Ascending aorta (tissue), 2 donors: ENCODE measurements around the gene BRD3OS. TPM values are rescaled to one million over a fixed set of nuclear protein-coding genes. Genes with fewer than 3 reads are reported as not detected.

Experiments used
- DNase-seq, 2 donors: peaks; one replicate each; pipeline ENCODE4 v3.0.0-alpha.2; 2019; ENCODE audit warnings: low spot score in 2 of 2
- H3K27ac ChIP-seq, 2 donors: fragments of 200-600 bp; sonication (generic); one replicate each; pipeline ENCODE4 v1.5.1; 2016 to 2017; ENCODE audit warnings: mild to moderate bottlenecking in 1 of 2
- H3K27me3 ChIP-seq: fragments of 200-600 bp; sonication (generic); one replicate; pipeline ENCODE4 v1.5.1; 2017
- H3K36me3 ChIP-seq, 2 donors: fragments of 200-600 bp; sonication (generic); one replicate each; pipeline ENCODE4 v1.5.1; 2016
- H3K4me1 ChIP-seq, 2 donors: fragments of 200-600 bp; sonication (generic); one replicate each; pipeline ENCODE4 v1.5.1; 2016 to 2017; ENCODE audit warnings: mild to moderate bottlenecking in 1 of 2
- H3K4me3 ChIP-seq, 2 donors: fragments of 200-600 bp; sonication (generic); one replicate each; pipeline ENCODE4 v1.5.1; 2016 to 2017; ENCODE audit warnings: mild to moderate bottlenecking in 1 of 2
- H3K9me3 ChIP-seq, 2 donors: fragments of 200-600 bp; sonication (generic); one replicate each; pipeline ENCODE4 v1.5.1; 2016
- intact Hi-C: fragments of 100-400 bp; cut with DNase I; formaldehyde crosslinking; loops from one replicate; pipeline ENCODE4 v1.15.1; 2023
- total RNA-seq: library from RNA; depleted of rRNA; stranded (reverse); fragments of >200 nt; gene quantifications from one replicate; pipeline ENCODE4 v1.1.0, GENCODE V29; 2016
- TF ChIP-seq, protein P1 (sequence below), 3 experiments: fragments of 200-600 bp in 2 of 3; fragments of 450-650 bp in 1 of 3; sonication (generic) in 2 of 3; IDR thresholded peaks; one replicate each; pipeline ENCODE4 v1.5.1; 2016 to 2019; ENCODE audit warnings: antibody characterized with exemption in 3 of 3, mild to moderate bottlenecking in 1 of 3, moderate library complexity in 1 of 3

Gene BRD3OS
- total RNA-seq, 1 donor from 2014 or later: 15.9 TPM

DNA sequence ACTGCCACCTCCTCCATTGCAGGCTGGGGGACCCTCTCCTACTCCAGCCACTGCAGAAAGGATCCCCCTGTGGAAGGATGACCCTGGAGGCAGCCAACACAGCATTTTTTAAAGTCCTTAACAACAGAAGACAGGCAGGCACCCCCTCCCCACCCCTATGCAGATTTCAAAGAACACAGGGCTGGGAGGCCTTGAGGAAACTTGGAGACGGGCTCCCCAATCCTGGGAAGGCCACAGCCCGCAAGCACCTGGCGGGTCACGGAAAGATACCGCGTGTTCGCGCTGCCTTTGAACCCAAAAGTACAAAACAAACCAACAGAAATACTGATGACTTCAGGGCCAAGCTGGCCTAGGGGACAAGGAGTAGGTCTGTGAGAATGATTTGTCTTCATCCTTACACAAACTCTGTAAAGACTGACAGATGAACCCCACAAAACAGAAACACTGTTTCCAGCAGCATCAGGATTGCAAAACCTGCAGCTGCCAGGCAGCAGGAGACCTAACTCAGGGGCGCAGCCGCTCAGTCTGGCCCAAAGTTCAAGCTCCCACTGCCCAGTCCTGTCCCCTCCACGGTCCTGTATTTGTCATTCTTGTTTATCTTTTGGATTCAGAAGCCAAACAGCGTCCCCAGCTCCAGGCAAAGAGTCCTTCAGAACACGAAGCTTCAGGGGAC, 46.9 kb upstream of the BRD3OS start:
- TF ChIP-seq, protein P1, sequence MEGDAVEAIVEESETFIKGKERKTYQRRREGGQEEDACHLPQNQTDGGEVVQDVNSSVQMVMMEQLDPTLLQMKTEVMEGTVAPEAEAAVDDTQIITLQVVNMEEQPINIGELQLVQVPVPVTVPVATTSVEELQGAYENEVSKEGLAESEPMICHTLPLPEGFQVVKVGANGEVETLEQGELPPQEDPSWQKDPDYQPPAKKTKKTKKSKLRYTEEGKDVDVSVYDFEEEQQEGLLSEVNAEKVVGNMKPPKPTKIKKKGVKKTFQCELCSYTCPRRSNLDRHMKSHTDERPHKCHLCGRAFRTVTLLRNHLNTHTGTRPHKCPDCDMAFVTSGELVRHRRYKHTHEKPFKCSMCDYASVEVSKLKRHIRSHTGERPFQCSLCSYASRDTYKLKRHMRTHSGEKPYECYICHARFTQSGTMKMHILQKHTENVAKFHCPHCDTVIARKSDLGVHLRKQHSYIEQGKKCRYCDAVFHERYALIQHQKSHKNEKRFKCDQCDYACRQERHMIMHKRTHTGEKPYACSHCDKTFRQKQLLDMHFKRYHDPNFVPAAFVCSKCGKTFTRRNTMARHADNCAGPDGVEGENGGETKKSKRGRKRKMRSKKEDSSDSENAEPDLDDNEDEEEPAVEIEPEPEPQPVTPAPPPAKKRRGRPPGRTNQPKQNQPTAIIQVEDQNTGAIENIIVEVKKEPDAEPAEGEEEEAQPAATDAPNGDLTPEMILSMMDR (IDR thresholded peaks at IDR 0.05): no peak
- intact Hi-C loops: no loop called here
- DNase-seq: no peak
- H3K27ac ChIP-seq: no peak overlapping the region
- no peak overlapping the region for H3K4me3 ChIP-seq
- H3K9me3 ChIP-seq: no peaks in the 10 kb centered on the region
- peaks cover 0 to 12% of the 10 kb centered on the region in 2 donors for H3K4me1 ChIP-seq
- H3K27me3 ChIP-seq: no peaks in the 10 kb centered on the region
- no peaks in the 10 kb centered on the region for H3K36me3 ChIP-seq

DNA sequence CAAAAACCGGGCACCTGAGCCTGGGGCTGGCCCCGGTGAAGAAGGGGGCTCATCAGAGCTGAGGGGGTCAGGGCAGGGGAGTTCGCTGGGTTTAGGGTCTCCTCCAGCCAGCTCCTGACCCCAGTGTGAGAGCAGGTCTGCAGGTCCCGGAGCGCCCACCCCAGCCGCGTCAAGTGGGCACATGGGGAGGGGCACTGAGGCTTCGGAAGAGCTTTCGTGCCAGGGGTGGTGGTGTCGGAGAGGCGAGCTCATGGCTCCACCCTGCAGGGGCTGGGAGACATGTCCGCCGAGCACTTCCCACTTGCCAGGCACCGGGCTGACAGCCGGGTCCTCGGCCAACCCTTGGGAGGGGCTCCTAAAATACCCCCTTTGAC, 46.4 kb upstream of the BRD3OS start:
- Histone ChIP-seq H3K9me3 (no peaks in the 10 kb centered on the region), H3K27me3 (no peaks in the 10 kb centered on the region), H3K27ac (no peak overlapping the region), H3K4me1 (peaks cover 0 to 12% of the 10 kb centered on the region in 2 donors), H3K36me3 (no peaks in the 10 kb centered on the region), H3K4me3 (peak overlapping the region; percentile 18 to 52)
- intact Hi-C loops: no loop called here
- TF ChIP-seq, protein P1 (IDR thresholded peaks at IDR 0.05): no peak
- DNase-seq: no peak

DNA sequence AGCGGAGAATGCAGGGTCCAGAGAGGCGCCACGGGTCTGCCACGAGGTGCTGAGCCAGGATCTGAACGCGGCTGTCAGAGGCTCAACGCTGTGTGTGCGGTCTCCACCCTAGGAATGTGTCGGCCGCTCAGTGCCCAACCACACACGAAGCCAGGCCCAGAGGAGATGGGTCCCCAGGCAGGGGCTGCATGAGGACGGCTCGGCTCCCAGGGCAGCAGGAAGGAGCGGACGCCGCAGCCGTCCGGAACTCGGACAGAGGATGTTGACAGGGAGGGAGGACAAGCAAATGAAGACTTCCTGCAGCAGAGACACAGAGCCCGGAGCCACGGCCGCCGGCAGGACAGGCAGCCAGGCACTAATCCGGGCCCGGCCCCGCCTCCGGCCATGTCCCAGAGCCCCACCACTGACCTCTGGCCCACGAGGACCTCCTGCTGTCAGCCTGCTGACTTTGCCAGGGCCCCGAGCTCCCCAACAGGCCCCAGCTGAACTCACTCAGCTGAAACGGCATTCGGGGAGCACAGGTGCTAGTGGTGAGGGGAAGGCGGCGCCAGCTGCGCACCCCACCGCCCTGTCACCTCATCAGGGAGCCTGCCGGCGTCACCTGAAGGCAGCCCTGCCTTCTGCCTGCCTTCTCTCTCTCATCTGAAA, 45.9 kb upstream of the BRD3OS start:
- Histone ChIP-seq H3K27ac (peak overlapping the region in 1 of 2 donors; percentile 25), H3K36me3 (no peaks in the 10 kb centered on the region), H3K9me3 (no peaks in the 10 kb centered on the region), H3K27me3 (no peaks in the 10 kb centered on the region), H3K4me3 (peak overlapping the region; percentile 18 to 52), H3K4me1 (peaks cover 0 to 12% of the 10 kb centered on the region in 2 donors)
- intact Hi-C loops: no loop called here
- DNase-seq: no peak
- TF ChIP-seq, protein P1 (IDR thresholded peaks at IDR 0.05): no peak

DNA sequence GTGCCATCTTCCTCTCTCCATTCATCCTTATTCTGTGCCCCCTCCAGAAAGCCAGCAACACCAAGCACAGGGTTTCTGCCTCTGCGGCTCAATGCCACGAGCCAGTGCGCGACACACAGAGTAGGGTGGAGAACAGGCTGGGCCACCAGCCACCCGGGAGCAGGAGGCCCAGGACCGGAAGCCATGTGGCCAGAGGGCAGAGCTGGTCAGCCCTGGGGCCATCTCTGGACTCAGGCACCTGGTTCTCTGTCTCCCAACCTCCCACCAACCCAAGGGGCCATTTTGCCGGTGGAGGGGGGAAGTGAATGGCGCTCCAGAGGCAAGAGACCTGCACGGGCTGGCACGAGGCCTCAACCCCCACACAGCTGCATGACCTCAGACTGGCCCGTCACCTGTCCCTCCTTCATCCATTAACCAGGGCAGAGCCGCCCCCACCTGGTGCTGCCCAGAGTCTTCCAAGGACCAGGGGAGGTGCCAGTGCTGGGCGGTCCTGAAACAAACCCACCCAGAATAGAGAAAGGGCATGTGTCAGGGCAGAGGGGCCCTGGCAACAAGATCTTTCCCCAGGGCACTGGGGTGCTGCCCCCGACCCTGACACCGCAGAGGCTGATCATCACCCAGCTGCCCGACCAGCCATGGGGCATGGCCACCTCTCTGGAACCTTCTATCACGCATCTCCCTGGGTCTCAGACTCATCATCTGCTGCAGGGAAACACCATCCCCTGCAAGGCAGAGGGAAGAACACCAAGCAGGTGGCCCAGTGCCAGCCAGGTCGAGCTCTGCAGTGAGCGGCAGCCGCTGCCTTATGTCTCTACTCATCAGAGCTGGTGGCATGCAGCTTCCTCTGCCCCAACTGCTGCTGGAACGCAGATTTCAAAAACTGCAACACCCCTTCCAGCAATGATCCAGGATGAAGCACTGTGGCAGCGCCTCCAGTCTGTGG, 45.1 kb upstream of the BRD3OS start:
- Histone ChIP-seq H3K4me1 (peaks cover 0 to 12% of the 10 kb centered on the region in 2 donors), H3K4me3 (peak overlapping the region in 1 of 2 donors; percentile 52), H3K36me3 (no peaks in the 10 kb centered on the region), H3K9me3 (no peaks in the 10 kb centered on the region), H3K27me3 (no peaks in the 10 kb centered on the region), H3K27ac (peak overlapping the region in 1 of 2 donors; percentile 25)
- no peak for DNase-seq
- intact Hi-C loops: no loop called here
- TF ChIP-seq, protein P1 (IDR thresholded peaks at IDR 0.05): no peak

DNA sequence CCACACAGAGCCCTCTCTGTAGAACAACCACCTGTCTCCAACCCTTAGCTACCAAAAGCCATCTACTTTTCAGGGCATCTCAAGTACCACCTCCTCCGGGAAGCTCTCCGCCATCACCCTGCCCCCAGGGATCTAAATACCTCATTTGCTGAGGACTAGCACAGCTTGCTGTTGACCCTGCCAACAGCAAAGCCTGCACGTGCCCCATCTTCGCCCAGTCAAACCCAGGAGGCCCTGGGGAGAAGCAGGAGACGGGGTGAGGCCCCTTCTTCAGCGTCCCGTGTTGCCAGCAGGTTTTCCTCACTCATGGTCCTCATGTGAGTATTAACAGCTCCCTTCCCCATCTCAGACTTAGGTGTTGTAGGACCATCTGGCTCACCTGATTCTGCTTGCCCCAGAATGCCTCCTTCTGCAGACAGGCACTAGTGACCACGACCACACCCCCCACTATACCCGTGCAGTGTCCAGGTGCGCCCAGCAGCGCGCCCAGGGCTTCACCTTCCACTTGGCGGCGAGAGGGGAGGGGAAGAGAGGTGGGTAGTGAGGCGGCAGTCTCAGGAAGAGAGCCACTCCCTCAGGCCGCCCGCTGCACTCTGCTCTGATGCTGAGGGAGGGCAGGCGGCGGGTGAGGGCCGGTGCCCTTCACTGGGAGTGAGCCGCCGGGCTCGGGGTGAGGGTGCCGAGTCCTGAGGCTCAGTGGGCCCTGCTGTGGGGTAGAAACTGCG, 44.3 kb upstream of the BRD3OS start:
- Histone ChIP-seq H3K4me3 (no peak overlapping the region), H3K9me3 (no peaks in the 10 kb centered on the region), H3K4me1 (peaks cover 0 to 12% of the 10 kb centered on the region in 2 donors), H3K36me3 (no peaks in the 10 kb centered on the region), H3K27ac (no peak overlapping the region), H3K27me3 (no peaks in the 10 kb centered on the region)
- TF ChIP-seq, protein P1 (IDR thresholded peaks at IDR 0.05): no peak
- intact Hi-C loops: no loop called here
- DNase-seq: no peak
